ENCODE data around the gene ARFIP2. TPM values are rescaled to one million over a fixed set of nuclear protein-coding genes. Genes with fewer than 3 reads are reported as not detected.

Gene ARFIP2
- total RNA-seq, 1 donor from 2014 or later = 43.1 TPM

DNA sequence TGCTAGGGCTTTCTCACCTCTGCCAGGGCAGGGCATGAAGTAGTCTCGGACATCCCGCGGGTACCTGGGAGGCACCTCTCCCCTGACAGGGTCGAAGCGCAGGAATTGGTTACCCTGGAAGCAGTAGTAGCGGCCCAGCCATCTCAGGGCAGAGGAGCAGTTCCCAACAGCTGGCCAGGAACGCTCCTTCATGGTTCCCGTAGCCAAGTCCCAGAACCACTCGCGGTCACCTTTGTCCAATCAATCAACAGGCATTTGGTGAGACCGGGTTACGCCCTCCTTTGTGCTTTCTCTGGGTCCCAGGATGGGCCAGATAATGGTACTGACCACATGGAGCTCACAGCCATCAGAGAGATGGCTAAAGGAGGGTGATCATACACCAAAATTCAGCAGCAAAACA lies 43.7 kb downstream of the ARFIP2 start:
- TF ChIP-seq, protein P1, sequence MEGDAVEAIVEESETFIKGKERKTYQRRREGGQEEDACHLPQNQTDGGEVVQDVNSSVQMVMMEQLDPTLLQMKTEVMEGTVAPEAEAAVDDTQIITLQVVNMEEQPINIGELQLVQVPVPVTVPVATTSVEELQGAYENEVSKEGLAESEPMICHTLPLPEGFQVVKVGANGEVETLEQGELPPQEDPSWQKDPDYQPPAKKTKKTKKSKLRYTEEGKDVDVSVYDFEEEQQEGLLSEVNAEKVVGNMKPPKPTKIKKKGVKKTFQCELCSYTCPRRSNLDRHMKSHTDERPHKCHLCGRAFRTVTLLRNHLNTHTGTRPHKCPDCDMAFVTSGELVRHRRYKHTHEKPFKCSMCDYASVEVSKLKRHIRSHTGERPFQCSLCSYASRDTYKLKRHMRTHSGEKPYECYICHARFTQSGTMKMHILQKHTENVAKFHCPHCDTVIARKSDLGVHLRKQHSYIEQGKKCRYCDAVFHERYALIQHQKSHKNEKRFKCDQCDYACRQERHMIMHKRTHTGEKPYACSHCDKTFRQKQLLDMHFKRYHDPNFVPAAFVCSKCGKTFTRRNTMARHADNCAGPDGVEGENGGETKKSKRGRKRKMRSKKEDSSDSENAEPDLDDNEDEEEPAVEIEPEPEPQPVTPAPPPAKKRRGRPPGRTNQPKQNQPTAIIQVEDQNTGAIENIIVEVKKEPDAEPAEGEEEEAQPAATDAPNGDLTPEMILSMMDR (IDR thresholded peaks at IDR 0.05) = no peak
- POLR2A ChIA-PET = no interaction called here
- CTCF ChIA-PET = interaction anchor here (2.6 kb wide), 1 partner anchor 58 kb away, joined by 17 read pairs; no protein-coding TSS in a partner anchor
- Mint-ChIP-seq H3K4me3 (no peak overlapping the region), H3K4me1 (peaks cover 3% of the 10 kb centered on the region), H3K27me3 (no peaks in the 10 kb centered on the region), H3K36me3 (ENCODE audit: low read depth) (no peaks in the 10 kb centered on the region), H3K27ac (no peak overlapping the region), H3K9me3 (no peaks in the 10 kb centered on the region)
- ATAC-seq (ENCODE audit: low read depth) = no peak
- DNase-seq = no peak
- intact Hi-C loops (cut with micrococcal nuclease) = no loop called here

DNA sequence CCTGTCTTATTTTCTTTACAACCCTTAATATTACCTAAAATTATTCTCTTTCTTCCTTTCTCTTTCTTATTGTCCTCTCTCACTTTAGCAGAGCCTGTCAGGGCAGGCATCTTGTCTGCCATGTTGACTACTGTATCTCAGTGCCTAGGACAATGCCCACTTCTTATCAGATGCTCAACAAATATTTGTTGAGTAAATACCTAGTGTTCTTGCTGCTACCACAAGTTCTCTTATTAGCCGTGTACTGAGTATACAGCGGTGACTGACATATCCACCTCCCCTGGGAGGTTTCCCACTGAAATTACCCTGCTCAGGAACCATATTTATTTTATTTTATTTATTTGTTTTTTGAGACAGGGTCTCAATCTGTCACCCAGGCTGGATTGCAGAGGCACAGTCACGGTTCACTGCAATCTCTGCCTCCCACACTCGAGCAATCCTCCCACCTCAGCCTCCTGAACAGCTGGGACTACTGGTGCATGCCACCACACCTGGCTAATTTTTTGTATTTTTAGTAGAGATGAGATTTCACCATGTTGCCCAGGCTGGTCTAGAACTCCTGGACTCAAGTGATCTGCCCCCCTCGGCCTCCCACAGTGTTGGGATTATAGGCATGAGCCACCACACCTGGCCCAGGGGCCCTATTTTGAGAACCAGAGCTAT lies 47.0 kb downstream of the ARFIP2 start:
- intact Hi-C loops (cut with micrococcal nuclease) = no loop called here
- H3K27me3 Mint-ChIP-seq = no peaks in the 10 kb centered on the region
- POLR2A ChIA-PET = no interaction called here

DNA sequence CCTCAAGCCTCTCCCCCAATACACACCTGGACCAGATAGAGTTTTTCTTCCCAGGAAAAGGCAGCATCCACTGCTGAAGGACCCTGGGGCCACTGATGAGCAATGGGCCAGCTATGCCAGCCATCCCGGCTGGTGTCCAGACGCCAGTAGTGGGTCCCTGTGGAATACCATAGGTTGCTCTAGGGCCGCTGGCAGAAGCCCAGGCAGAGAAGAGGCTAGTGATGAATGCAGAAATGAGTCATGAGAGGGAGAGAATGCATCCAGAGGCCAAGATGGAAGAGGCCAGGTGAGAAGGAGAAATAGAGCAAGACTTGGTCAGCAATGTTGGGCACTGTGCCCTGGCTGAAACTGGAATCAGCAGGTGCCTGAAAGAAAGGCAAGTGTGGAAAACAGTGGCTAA lies 49.3 kb downstream of the ARFIP2 start:
- POLR2A ChIA-PET = no interaction called here
- H3K4me3 Mint-ChIP-seq = no peak overlapping the region
- peaks cover 3% of the 10 kb centered on the region for H3K4me1 Mint-ChIP-seq
- no peaks in the 10 kb centered on the region for H3K27me3 Mint-ChIP-seq
- TF ChIP-seq, protein P1 (IDR thresholded peaks at IDR 0.05) = no peak
- DNase-seq = no peak
- no peaks in the 10 kb centered on the region for H3K9me3 Mint-ChIP-seq
- no peak overlapping the region for H3K27ac Mint-ChIP-seq
- H3K36me3 Mint-ChIP-seq (ENCODE audit: low read depth) = no peaks in the 10 kb centered on the region
- intact Hi-C loops (cut with micrococcal nuclease) = no loop called here
- CTCF ChIA-PET = interaction anchor here (1.2 kb wide), 1 partner anchor 12 kb away, joined by 4 read pairs; no protein-coding TSS in a partner anchor
- no peak for ATAC-seq (ENCODE audit: low read depth)

More for the DNA sequence above, 47.0 kb downstream of the ARFIP2 start:
- Mint-ChIP-seq H3K4me3 (no peak overlapping the region), H3K27ac (no peak overlapping the region), H3K4me1 (peaks cover 3% of the 10 kb centered on the region), H3K9me3 (no peaks in the 10 kb centered on the region), H3K36me3 (ENCODE audit: low read depth) (no peaks in the 10 kb centered on the region)
- CTCF ChIA-PET = interaction anchor here (1.4 kb wide), 1 partner anchor 10 kb away, joined by 3 read pairs; no protein-coding TSS in a partner anchor
- TF ChIP-seq, protein P1 (IDR thresholded peaks at IDR 0.05) = no peak
- ATAC-seq (ENCODE audit: low read depth) = no peak
- no peak for DNase-seq

DNA sequence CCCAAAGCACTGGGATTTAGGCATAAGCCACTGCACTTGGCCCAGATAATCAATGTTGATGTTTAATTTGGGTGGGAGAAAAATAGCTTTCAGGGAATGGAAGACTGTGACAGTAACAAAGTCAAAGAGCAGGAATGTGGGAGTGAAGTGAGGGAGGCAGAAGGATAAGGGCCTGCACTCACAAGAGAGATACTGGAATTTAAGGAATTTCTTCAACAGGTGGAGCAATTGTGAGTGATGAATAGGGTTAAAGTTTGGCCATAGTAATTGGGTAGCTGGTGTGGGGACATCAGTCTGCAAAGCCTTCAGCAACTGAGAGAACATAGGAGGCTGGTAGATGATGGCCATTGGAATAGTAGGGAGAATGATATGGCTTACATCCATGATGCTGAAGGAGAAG lies 53.6 kb downstream of the ARFIP2 start:
- DNase-seq (no peak), ATAC-seq (ENCODE audit: low read depth) (no peak)
- Mint-ChIP-seq H3K4me1 (no peaks in the 10 kb centered on the region), H3K9me3 (no peaks in the 10 kb centered on the region), H3K36me3 (ENCODE audit: low read depth) (no peaks in the 10 kb centered on the region), H3K4me3 (no peak overlapping the region), H3K27ac (no peak overlapping the region), H3K27me3 (peaks cover 26% of the 10 kb centered on the region)
- CTCF ChIA-PET = interaction anchor here (0.6 to 1.4 kb wide), 2 partner anchors 16 to 104 kb away, joined by 3 to 4 read pairs; no protein-coding TSS in a partner anchor
- intact Hi-C loops (cut with micrococcal nuclease) = no loop called here
- POLR2A ChIA-PET = no interaction called here
- TF ChIP-seq, protein P1 (IDR thresholded peaks at IDR 0.05) = no peak

Other genes starting within 250 kb of the ARFIP2 start
- gene FHIP1B, start 246.7 kb downstream of the ARFIP2 start, total RNA-seq = 27.7 and 32.8 TPM in 2 replicates
- 0.20 and 0.22 TPM in 2 replicates for gene CNGA4, start 242.2 kb downstream of the ARFIP2 start, total RNA-seq
- gene CCKBR, start 221.5 kb downstream of the ARFIP2 start, total RNA-seq = not detected in 2 replicates
- 0.55 TPM in 1 of 2 replicates, not detected in the other for gene CAVIN3, start 160.8 kb downstream of the ARFIP2 start, total RNA-seq
- gene SMPD1, start 90.9 kb downstream of the ARFIP2 start, total RNA-seq = 14.1 and 16.9 TPM in 2 replicates
- gene APBB1, start 62.2 kb downstream of the ARFIP2 start, total RNA-seq = 20.6 and 22.1 TPM in 2 replicates
- gene HPX, start 40.3 kb downstream of the ARFIP2 start, total RNA-seq = 0.40 TPM in 1 of 2 replicates, not detected in the other
- 8.3 and 9.0 TPM in 2 replicates for gene TRIM3, start 7.4 kb downstream of the ARFIP2 start, total RNA-seq
- gene TIMM10B, start 170 bp upstream of the ARFIP2 start, total RNA-seq = 48.0 and 60.0 TPM in 2 replicates
- 26.7 and 42.6 TPM in 2 replicates for gene DNHD1, start 15.9 kb upstream of the ARFIP2 start, total RNA-seq
- gene RRP8, start 122.3 kb upstream of the ARFIP2 start, total RNA-seq = 29.1 and 30.5 TPM in 2 replicates
- 113 and 128 TPM in 2 replicates for gene ILK, start 122.4 kb upstream of the ARFIP2 start, total RNA-seq
- gene TAF10, start 130.9 kb upstream of the ARFIP2 start, total RNA-seq = 149 and 154 TPM in 2 replicates
- gene TPP1, start 138.1 kb upstream of the ARFIP2 start, total RNA-seq = 98.2 and 123 TPM in 2 replicates
- gene DCHS1, start 174.5 kb upstream of the ARFIP2 start, total RNA-seq = 0.17 and 0.22 TPM in 2 replicates
- gene MRPL17, start 202.0 kb upstream of the ARFIP2 start, total RNA-seq = 34.1 and 34.2 TPM in 2 replicates

All from activated B cell treated with CpG ODN at 0.5 μM for 24 hours (primary cell).